ENCODE measurements around the gene TRIOBP.
"Not testable (repeated sequence)": the region's sequence is repeated elsewhere in the genome, so short reads cannot be mapped to it uniquely, and the experiment has no call there.

Gene TRIOBP

DNA sequence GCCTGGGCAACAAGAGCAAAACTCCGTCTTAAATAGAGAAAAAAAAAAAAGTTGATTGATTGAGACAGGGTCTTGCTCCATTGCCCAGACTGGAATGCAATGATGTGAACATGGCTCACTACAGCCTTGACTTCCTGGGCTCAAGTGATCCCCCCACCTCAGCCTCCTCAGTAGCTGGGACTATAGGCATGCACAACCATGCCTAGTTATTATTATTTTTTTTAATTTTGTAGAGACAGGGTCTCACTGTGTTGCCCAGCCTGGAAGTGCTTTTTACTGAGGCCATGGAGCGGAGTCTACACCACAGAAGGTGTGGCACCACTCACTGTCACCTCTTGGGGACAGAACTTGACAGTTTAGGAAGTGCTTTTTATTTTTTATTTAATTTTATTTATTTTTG is 17.8 kb downstream of the TRIOBP start:
- Histone ChIP-seq H3K9me3 (no peaks in the 10 kb centered on the region), H3K27me3 (ENCODE audit: low read depth) (no peaks in the 10 kb centered on the region), H3K36me3 (replicated peaks) (no peaks in the 10 kb centered on the region), H3K4me1 (no peaks in the 10 kb centered on the region), H3K4me3 (no peak overlapping the region)
- in situ Hi-C loops (cut with MboI; ENCODE audit: low sequenced_read_pairs) = no loop called here
- DNase-seq (ENCODE audit: low spot score in 2 of 2) = no peak

GRCh38 chr22:37715760-37716159 is 18.9 kb downstream of the TRIOBP start:
- in situ Hi-C loops (cut with MboI; ENCODE audit: low sequenced_read_pairs) = no loop called here
- Histone ChIP-seq H3K4me1 (no peaks in the 10 kb centered on the region), H3K9me3 (no peaks in the 10 kb centered on the region), H3K36me3 (replicated peaks) (no peaks in the 10 kb centered on the region), H3K27me3 (ENCODE audit: low read depth) (no peaks in the 10 kb centered on the region), H3K4me3 (no peak overlapping the region)
- no peak for DNase-seq (ENCODE audit: low spot score in 2 of 2)

GRCh38 chr22:37716708-37717107 is 19.9 kb downstream of the TRIOBP start:
- DNase-seq (ENCODE audit: low spot score in 2 of 2) = no peak
- Histone ChIP-seq H3K27me3 (ENCODE audit: low read depth) (no peaks in the 10 kb centered on the region), H3K4me1 (no peaks in the 10 kb centered on the region), H3K4me3 (no peak overlapping the region), H3K9me3 (no peaks in the 10 kb centered on the region), H3K36me3 (replicated peaks) (no peaks in the 10 kb centered on the region)
- in situ Hi-C loops (cut with MboI; ENCODE audit: low sequenced_read_pairs) = no loop called here

GRCh38 chr22:37717235-37717634 is 20.4 kb downstream of the TRIOBP start:
- H3K9me3 ChIP-seq; H3K36me3 ChIP-seq (replicated peaks); H3K27me3 ChIP-seq (ENCODE audit: low read depth); H3K4me1 ChIP-seq; DNase-seq (ENCODE audit: low spot score in 2 of 2); H3K4me3 ChIP-seq; in situ Hi-C loops (cut with MboI; ENCODE audit: low sequenced_read_pairs): not testable (repeated sequence)

DNA sequence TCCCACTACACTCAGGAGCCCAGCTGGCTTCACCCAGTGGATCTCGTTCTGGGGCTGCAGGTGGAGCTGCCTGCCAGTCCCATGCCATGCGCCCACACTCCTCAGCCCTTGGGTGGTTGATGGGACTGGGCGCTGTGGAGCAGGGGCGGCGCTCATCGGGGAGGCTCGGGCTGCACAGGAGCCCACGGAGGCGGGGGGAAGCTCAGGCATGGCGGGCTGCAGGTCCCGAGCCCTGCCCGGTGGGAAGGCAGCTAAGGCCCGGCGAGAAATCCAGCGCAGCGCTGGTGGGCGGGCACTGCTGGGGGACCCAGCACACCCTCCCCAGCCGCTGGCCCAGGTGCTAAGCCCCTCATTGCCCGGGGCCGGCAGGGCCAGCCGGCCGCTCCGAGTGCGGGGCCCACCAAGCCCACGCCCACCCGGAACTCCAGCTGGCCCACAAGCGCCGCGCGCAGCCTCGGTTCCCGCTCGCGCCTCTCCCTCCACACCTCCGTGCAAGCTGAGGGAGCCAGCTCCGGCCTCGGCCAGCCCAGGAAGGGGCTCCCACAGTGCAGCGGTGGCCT is 21.0 kb downstream of the TRIOBP start:
- H3K36me3 ChIP-seq (replicated peaks); H3K27me3 ChIP-seq (ENCODE audit: low read depth); H3K4me3 ChIP-seq; in situ Hi-C loops (cut with MboI; ENCODE audit: low sequenced_read_pairs); DNase-seq (ENCODE audit: low spot score in 2 of 2); H3K4me1 ChIP-seq; H3K9me3 ChIP-seq: not testable (repeated sequence)

- no peak for DNase-seq (ENCODE audit: low spot score in 2 of 2)
- H3K4me3 ChIP-seq = no peak overlapping the region
- no peaks in the 10 kb centered on the region for H3K4me1 ChIP-seq
- in situ Hi-C loops (cut with MboI; ENCODE audit: low sequenced_read_pairs) = no loop called here
- H3K9me3 ChIP-seq = no peaks in the 10 kb centered on the region; the same call in 1 of the 2 replicates
- H3K27me3 ChIP-seq (ENCODE audit: low read depth) = no peaks in the 10 kb centered on the region
- no peaks in the 10 kb centered on the region for H3K36me3 ChIP-seq (replicated peaks)
Observed at GRCh38 chr22:37725551-37726240, 28.8 kb downstream of the TRIOBP start.

- Histone ChIP-seq H3K4me1 (no peaks in the 10 kb centered on the region), H3K4me3 (no peak overlapping the region), H3K9me3 (no peaks in the 10 kb centered on the region; the same call in 1 of the 2 replicates), H3K36me3 (replicated peaks) (no peaks in the 10 kb centered on the region), H3K27me3 (ENCODE audit: low read depth) (no peaks in the 10 kb centered on the region)
- no peak for DNase-seq (ENCODE audit: low spot score in 2 of 2)
- in situ Hi-C loops (cut with MboI; ENCODE audit: low sequenced_read_pairs) = no loop called here
Observed at GRCh38 chr22:37726241-37726887, 29.5 kb downstream of the TRIOBP start.

GRCh38 chr22:37728620-37729019 is 31.8 kb downstream of the TRIOBP start:
- no peak for DNase-seq (ENCODE audit: low spot score in 2 of 2)
- Histone ChIP-seq H3K4me3 (no peak overlapping the region), H3K27me3 (ENCODE audit: low read depth) (no peaks in the 10 kb centered on the region), H3K36me3 (replicated peaks) (no peaks in the 10 kb centered on the region), H3K4me1 (no peaks in the 10 kb centered on the region), H3K9me3 (no peaks in the 10 kb centered on the region; the same call in 1 of the 2 replicates)
- in situ Hi-C loops (cut with MboI; ENCODE audit: low sequenced_read_pairs) = no loop called here

DNA sequence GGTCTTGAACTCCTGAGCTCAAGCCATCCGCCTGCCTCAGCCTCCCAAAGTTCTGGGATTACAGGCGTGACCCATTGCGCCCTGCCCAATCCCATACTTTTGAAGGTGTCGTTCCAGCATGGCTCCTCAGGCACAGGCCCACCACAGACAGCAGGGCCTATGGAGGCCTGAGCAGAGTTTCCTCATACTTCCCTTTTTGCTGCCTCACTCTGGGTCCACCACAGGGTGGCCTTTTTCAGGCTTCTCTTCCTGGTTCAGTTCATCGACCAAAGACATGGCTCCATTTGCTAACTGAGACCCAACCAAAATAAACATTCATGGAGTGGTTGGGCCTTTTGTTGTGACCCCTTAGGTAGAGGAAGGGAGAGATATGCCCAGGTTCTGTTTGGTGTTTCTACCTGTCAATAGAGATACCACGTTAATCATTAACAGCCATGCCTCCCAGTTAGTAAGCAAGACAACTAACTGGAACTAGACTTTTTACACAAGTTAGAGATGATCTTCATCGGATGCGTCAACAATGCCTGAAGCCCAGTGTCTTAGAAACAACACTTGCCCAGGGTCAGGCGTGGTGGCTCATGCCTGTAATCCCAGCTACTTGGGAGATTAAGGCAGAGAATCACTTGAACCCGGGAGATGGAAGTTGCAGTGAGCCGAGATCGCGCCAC is 35.1 kb downstream of the TRIOBP start:
- Histone ChIP-seq H3K4me1 (no peaks in the 10 kb centered on the region), H3K9me3 (no peaks in the 10 kb centered on the region; the same call in 1 of the 2 replicates), H3K4me3 (no peak overlapping the region), H3K27me3 (ENCODE audit: low read depth) (no peaks in the 10 kb centered on the region), H3K36me3 (replicated peaks) (no peaks in the 10 kb centered on the region)
- in situ Hi-C loops (cut with MboI; ENCODE audit: low sequenced_read_pairs) = no loop called here
- DNase-seq (ENCODE audit: low spot score in 2 of 2) = no peak

GRCh38 chr22:37732699-37733607 is 36.1 kb downstream of the TRIOBP start:
- no peaks in the 10 kb centered on the region for H3K4me1 ChIP-seq
- in situ Hi-C loops (cut with MboI; ENCODE audit: low sequenced_read_pairs) = no loop called here
- DNase-seq (ENCODE audit: low spot score in 2 of 2) = no peak

GRCh38 chr22:37733625-37734401 is 37.0 kb downstream of the TRIOBP start:
- H3K36me3 ChIP-seq (replicated peaks) = no peaks in the 10 kb centered on the region
- DNase-seq (ENCODE audit: low spot score in 2 of 2) = no peak
- in situ Hi-C loops (cut with MboI; ENCODE audit: low sequenced_read_pairs) = no loop called here
- no peak overlapping the region for H3K4me3 ChIP-seq
- no peaks in the 10 kb centered on the region for H3K4me1 ChIP-seq
- H3K9me3 ChIP-seq = no peaks in the 10 kb centered on the region; the same call in 1 of the 2 replicates
- H3K27me3 ChIP-seq (ENCODE audit: low read depth) = no peaks in the 10 kb centered on the region

More at GRCh38 chr22:37732699-37733607, 36.1 kb downstream of the TRIOBP start:
- no peaks in the 10 kb centered on the region for H3K36me3 ChIP-seq (replicated peaks)
- H3K4me3 ChIP-seq = no peak overlapping the region
- no peaks in the 10 kb centered on the region for H3K27me3 ChIP-seq (ENCODE audit: low read depth)
- no peaks in the 10 kb centered on the region; the same call in 1 of the 2 replicates for H3K9me3 ChIP-seq

GRCh38 chr22:37734402-37734700 is 37.5 kb downstream of the TRIOBP start:
- DNase-seq (ENCODE audit: low spot score in 2 of 2) = no peak
- Histone ChIP-seq H3K4me1 (no peaks in the 10 kb centered on the region), H3K4me3 (no peak overlapping the region), H3K36me3 (replicated peaks) (no peaks in the 10 kb centered on the region), H3K27me3 (ENCODE audit: low read depth) (no peaks in the 10 kb centered on the region), H3K9me3 (no peaks in the 10 kb centered on the region; the same call in 1 of the 2 replicates)
- in situ Hi-C loops (cut with MboI; ENCODE audit: low sequenced_read_pairs) = no loop called here

Data from HAP-1 (cell line).